K562 (cell line): Measurements from ENCODE around the gene TAF1A. TPM values are rescaled to one million over a fixed set of nuclear protein-coding genes. Genes with fewer than 3 reads are reported as not detected.

Experiments used
- CEBPB ChIP-seq: fragments of 450-650 bp; IDR thresholded peaks from 2 replicates; pipeline ENCODE4 v1.6.1; 2016; ENCODE audit warnings: missing genetic modification characterization, missing compliant biosample characterization
- CXXC5 ChIP-seq: fragments of 250-450 bp; sonication (Bioruptor Pico); IDR thresholded peaks from 2 replicates; pipeline ENCODE4 v1.8.0; 2022; ENCODE audit warnings: inconsistent platforms, mild to moderate bottlenecking, moderate library complexity
- DNMT1 ChIP-seq: fragments of 450-650 bp; IDR thresholded peaks from 2 replicates; pipeline ENCODE4 v1.6.1; 2016; ENCODE audit warnings: antibody characterized with exemption, mild to moderate bottlenecking
- FOS ChIP-seq: IDR thresholded peaks from 3 replicates; pipeline ENCODE4 v1.6.1; 2011; ENCODE audit not compliant: insufficient read length; ENCODE audit errors: extremely low read depth
- FOXP1 ChIP-seq: sonication (generic); formaldehyde crosslinking; IDR thresholded peaks from 2 replicates; pipeline ENCODE4 v1.8.0; 2022; ENCODE audit warnings: mild to moderate bottlenecking, missing genetic modification reagents
- HCFC1 ChIP-seq: IDR thresholded peaks from 2 replicates; pipeline ENCODE4 v1.6.1; 2012; ENCODE audit warnings: low read depth, low read length, improper control_type of control experiment
- HMG20B ChIP-seq: fragments of 250-450 bp; sonication (Bioruptor Pico); IDR thresholded peaks from 2 replicates; pipeline ENCODE4 v1.5.0; 2021; ENCODE audit warnings: mild to moderate bottlenecking
- HNRNPUL1 ChIP-seq: fragments of 200-400 bp; formaldehyde crosslinking; IDR thresholded peaks from 2 replicates; pipeline ENCODE4 v1.6.1; 2017; ENCODE audit warnings: low read length
- KDM5B ChIP-seq: fragments of 200-600 bp; sonication (generic); IDR thresholded peaks from 2 replicates; pipeline ENCODE4 v1.6.1; 2012; ENCODE audit warnings: low read depth, mild to moderate bottlenecking, moderate library complexity, low read length, control low read depth, inconsistent platforms; ENCODE audit not compliant: insufficient replicate concordance
- KLF10 ChIP-seq: fragments of 250-450 bp; sonication (Bioruptor Pico); IDR thresholded peaks from 2 replicates; pipeline ENCODE4 v1.6.1; 2021; ENCODE audit warnings: matching md5 sums
- MYNN ChIP-seq, 2 experiments: sonication (generic); formaldehyde crosslinking in 1 of 2; IDR thresholded peaks; 2 replicates each; pipeline versions ENCODE4 v1.5.0 to v1.6.1; 2016 to 2020; ENCODE audit warnings: antibody characterized with exemption in 1 of 2, missing genetic modification reagents in 1 of 2
- RBM17 ChIP-seq: fragments of 200-400 bp; formaldehyde crosslinking; IDR thresholded peaks from 2 replicates; pipeline ENCODE4 v1.6.1; 2017; ENCODE audit warnings: low read depth, mild to moderate bottlenecking, low read length, borderline replicate concordance
- SP1 ChIP-seq: sonication (generic); formaldehyde crosslinking; IDR thresholded peaks from 2 replicates; pipeline ENCODE4 v1.8.1; 2022; ENCODE audit warnings: mild to moderate bottlenecking, missing genetic modification reagents
- STAT5B ChIP-seq: fragments of 250-450 bp; sonication (Bioruptor Pico); IDR thresholded peaks from 2 replicates; pipeline ENCODE4 v1.8.0; 2021; ENCODE audit warnings: mild to moderate bottlenecking, inconsistent platforms
- ZNF408 ChIP-seq: fragments of 250-450 bp; sonication (Bioruptor Pico); IDR thresholded peaks from 2 replicates; pipeline ENCODE4 v1.4.0; 2020; ENCODE audit warnings: low read depth, mild to moderate bottlenecking, moderate library complexity
- polyA plus RNA-seq, 8 experiments: library from polyadenylated mRNA; depleted of rRNA in 4 of 8; stranded (reverse) in 5 of 8; unstranded in 3 of 8; fragments of >200 nt; fragmentation: Nextera tagmentation in 2 of 8; fragmentation: Illumina TruSeq in 1 of 8; extraction: Ambion mirVana in 2 of 8; extraction: Trizol in 1 of 8; gene quantifications; 2 replicates each; pipeline versions ENCODE4 v1.2.1 to v1.2.3, GENCODE V29; 2011 to 2014; ENCODE audit warnings: inconsistent platforms in 1 of 8, missing spikeins in 1 of 8
- total RNA-seq, 7 experiments: library from RNA; depleted of rRNA in 6 of 7; stranded (reverse); fragments of >200 nt in 6 of 7; fragmentation: Illumina TruSeq in 2 of 7; extraction: Trizol in 2 of 7; gene quantifications; 2 replicates each; pipeline versions ENCODE4 v1.2.1 to v1.2.3, GENCODE V29; 2011 to 2021; ENCODE audit warnings: low replicate concordance in 1 of 7
- TF ChIP-seq, protein P1 (sequence below): sonication (generic); formaldehyde crosslinking; IDR thresholded peaks from 2 replicates; pipeline ENCODE4 v1.9.0; 2022; ENCODE audit warnings: mild to moderate bottlenecking, missing genetic modification reagents
- TF ChIP-seq, protein P2 (sequence below), 2 experiments: IDR thresholded peaks in 1 of 2; conservative IDR thresholded peaks in 1 of 2; 2 replicates each; pipeline ENCODE4 v1.6.1; 2016; ENCODE audit warnings: low read depth in 2 of 2, mild to moderate bottlenecking in 1 of 2, missing compliant biosample characterization in 1 of 2, missing genetic modification characterization in 1 of 2, moderate library complexity in 1 of 2
- TF ChIP-seq, protein P3 (sequence below), 2 experiments: IDR thresholded peaks; 2 replicates each; pipeline ENCODE4 v1.6.1; 2011; ENCODE audit warnings: borderline replicate concordance in 1 of 2, control low read depth in 1 of 2, low read depth in 1 of 2, low read length in 1 of 2, mild to moderate bottlenecking in 1 of 2, mixed read lengths in 1 of 2, moderate library complexity in 1 of 2; ENCODE audit not compliant: insufficient read depth in 1 of 2, insufficient read length in 1 of 2, poor library complexity in 1 of 2, severe bottlenecking in 1 of 2; ENCODE audit errors: extremely low read depth in 1 of 2
- TF ChIP-seq, protein P4 (sequence below): fragments of 250-450 bp; sonication (Bioruptor Pico); IDR thresholded peaks from 2 replicates; pipeline ENCODE4 v1.5.0; 2020; ENCODE audit warnings: mild to moderate bottlenecking
- TF ChIP-seq, protein P5 (sequence below): IDR thresholded peaks from 2 replicates; pipeline ENCODE4 v1.6.1; 2014; ENCODE audit warnings: antibody characterized with exemption

The TAF1A gene
- total and polyA plus RNA-seq, 9 of the 15 experiments (the other 6 are each of a cell fraction or from before 2014, with no cell fraction given): 17.8 to 36.8 (median 25.3) TPM

DNA sequence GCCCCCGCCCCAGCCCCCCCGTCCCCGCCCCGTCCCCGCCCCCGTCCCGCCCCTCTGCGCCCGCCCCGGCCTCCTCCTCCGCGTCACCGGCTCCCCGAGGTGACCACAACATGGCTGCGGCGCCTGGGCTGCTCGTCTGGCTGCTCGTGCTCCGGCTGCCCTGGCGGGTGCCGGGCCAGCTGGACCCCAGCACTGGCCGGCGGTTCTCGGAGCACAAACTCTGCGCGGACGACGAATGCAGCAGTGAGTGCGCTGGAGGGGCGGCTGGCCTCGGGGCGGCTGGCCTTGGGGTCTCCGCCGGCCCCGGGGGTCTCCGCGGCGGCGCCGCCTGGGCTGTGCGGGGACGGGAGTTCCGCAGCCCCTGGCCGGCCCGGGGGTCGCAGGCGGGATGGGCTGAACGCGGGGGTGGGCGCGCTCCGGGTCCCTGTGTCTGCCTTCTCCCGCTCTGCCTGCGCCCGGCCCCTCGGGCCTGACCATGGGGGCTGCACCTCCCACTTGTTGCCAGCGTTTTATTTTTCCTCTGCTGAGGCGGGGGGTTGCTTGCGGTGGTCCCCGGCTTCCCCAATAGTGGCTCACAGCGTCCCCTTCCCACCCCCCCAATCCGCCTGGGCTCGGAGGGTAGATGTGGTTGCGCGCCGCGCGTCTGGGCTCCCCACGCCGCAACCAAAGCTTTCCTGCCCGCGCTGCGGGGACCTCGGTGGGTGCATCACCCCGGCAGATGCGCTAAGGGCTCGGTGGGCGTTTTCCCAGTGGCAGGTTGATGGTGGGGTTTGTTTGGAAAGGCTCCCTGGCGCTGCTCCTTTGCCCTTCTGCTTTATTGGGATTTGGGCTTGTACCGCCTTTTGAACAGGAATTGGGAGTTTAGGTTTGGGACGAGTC, 28.5 kb upstream of the TAF1A start, which contains the start of gene MIA3 (continued):
- TF ChIP-seq SP1: no peak
- no peak for TF ChIP-seq STAT5B (CRISPR knock-in tag)
- TF ChIP-seq, protein P1, sequence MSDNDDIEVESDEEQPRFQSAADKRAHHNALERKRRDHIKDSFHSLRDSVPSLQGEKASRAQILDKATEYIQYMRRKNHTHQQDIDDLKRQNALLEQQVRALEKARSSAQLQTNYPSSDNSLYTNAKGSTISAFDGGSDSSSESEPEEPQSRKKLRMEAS (CRISPR knock-in tag): no peak
- no peak for TF ChIP-seq HNRNPUL1
- TF ChIP-seq, protein P2, sequence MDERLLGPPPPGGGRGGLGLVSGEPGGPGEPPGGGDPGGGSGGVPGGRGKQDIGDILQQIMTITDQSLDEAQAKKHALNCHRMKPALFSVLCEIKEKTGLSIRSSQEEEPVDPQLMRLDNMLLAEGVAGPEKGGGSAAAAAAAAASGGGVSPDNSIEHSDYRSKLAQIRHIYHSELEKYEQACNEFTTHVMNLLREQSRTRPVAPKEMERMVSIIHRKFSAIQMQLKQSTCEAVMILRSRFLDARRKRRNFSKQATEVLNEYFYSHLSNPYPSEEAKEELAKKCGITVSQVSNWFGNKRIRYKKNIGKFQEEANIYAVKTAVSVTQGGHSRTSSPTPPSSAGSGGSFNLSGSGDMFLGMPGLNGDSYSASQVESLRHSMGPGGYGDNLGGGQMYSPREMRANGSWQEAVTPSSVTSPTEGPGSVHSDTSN (CRISPR knock-in tag; IDR thresholded peaks at IDR 0.05; ENCODE audit: low read depth): no peak
- TF ChIP-seq, protein P2 (tag; conservative IDR thresholded peaks at IDR 0.05; ENCODE audit: low read depth): no peak
- no peak for TF ChIP-seq RBM17
- TF ChIP-seq FOS: no peak
- peak; percentile 77; the same call in 1 of the 2 replicates for TF ChIP-seq FOXP1 (CRISPR knock-in tag)
- no peak for TF ChIP-seq ZNF408 (CRISPR knock-in tag)
- no peak for TF ChIP-seq DNMT1
- TF ChIP-seq KDM5B: peak; percentile 92
- TF ChIP-seq, protein P3, sequence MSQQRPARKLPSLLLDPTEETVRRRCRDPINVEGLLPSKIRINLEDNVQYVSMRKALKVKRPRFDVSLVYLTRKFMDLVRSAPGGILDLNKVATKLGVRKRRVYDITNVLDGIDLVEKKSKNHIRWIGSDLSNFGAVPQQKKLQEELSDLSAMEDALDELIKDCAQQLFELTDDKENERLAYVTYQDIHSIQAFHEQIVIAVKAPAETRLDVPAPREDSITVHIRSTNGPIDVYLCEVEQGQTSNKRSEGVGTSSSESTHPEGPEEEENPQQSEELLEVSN (IDR thresholded peaks at IDR 0.05; ENCODE audit: borderline replicate concordance in 1 of 2, extremely low read depth in 1 of 2, insufficient read depth in 1 of 2, insufficient read length in 1 of 2, low read depth in 1 of 2, low read length in 1 of 2, poor library complexity in 1 of 2, severe bottlenecking in 1 of 2): no peak
- TF ChIP-seq KLF10: no peak
- TF ChIP-seq MYNN (IDR thresholded peaks at IDR 0.05): no peak
- TF ChIP-seq MYNN (CRISPR knock-in tag; IDR thresholded peaks at IDR 0.05): no peak
- no peak for TF ChIP-seq CXXC5 (CRISPR knock-in tag)
- TF ChIP-seq, protein P4, sequence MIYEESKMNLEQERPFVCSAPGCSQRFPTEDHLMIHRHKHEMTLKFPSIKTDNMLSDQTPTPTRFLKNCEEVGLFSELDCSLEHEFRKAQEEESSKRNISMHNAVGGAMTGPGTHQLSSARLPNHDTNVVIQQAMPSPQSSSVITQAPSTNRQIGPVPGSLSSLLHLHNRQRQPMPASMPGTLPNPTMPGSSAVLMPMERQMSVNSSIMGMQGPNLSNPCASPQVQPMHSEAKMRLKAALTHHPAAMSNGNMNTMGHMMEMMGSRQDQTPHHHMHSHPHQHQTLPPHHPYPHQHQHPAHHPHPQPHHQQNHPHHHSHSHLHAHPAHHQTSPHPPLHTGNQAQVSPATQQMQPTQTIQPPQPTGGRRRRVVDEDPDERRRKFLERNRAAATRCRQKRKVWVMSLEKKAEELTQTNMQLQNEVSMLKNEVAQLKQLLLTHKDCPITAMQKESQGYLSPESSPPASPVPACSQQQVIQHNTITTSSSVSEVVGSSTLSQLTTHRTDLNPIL (CRISPR knock-in tag): no peak
- TF ChIP-seq, protein P5, sequence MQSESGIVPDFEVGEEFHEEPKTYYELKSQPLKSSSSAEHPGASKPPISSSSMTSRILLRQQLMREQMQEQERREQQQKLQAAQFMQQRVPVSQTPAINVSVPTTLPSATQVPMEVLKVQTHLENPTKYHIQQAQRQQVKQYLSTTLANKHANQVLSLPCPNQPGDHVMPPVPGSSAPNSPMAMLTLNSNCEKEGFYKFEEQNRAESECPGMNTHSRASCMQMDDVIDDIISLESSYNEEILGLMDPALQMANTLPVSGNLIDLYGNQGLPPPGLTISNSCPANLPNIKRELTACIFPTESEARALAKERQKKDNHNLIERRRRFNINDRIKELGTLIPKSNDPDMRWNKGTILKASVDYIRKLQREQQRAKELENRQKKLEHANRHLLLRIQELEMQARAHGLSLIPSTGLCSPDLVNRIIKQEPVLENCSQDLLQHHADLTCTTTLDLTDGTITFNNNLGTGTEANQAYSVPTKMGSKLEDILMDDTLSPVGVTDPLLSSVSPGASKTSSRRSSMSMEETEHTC: peak; percentile 25; the same call in 1 of the 2 replicates
- TF ChIP-seq HCFC1: no peak
- no peak for TF ChIP-seq CEBPB (tag)
- TF ChIP-seq HMG20B (CRISPR knock-in tag): no peak
